ENCODE data around the gene CUX1.

GRCh38 chr7:101948650-101949049, 131.2 kb downstream of the CUX1 start:
- no peak for TF ChIP-seq CTCF (IDR thresholded peaks at IDR 0.05)
- no peak for TF ChIP-seq POLR2AphosphoS5 (IDR thresholded peaks at IDR 0.05)
- no peak for TF ChIP-seq POLR2A (IDR thresholded peaks at IDR 0.05)

Measured in breast epithelium (tissue), 3 donors.